ENCODE data around the gene EHD2. TPM values are rescaled to one million over a fixed set of nuclear protein-coding genes. Genes with fewer than 3 reads are reported as not detected.

Gene EHD2
- total RNA-seq, 1 donor from 2014 or later = 159 TPM

- Histone ChIP-seq H3K4me3 (ENCODE audit: insufficient read depth, low read depth, low read length) (no peak overlapping the region), H3K9me3 (ENCODE audit: insufficient read depth, low read depth, low read length) (no peaks in the 10 kb centered on the region), H3K27me3 (ENCODE audit: insufficient read depth, low read length) (no peaks in the 10 kb centered on the region), H3K9ac (ENCODE audit: low read length) (no peak overlapping the region), H3K36me3 (ENCODE audit: insufficient read depth, low read length) (peaks cover 23% of the 10 kb centered on the region), H3K79me2 (ENCODE audit: insufficient read depth, low read length) (peaks cover 9% of the 10 kb centered on the region), H3K27ac (ENCODE audit: low read depth, low read length) (no peak overlapping the region), H3K4me2 (ENCODE audit: low read length) (no peak overlapping the region), H2AFZ (ENCODE audit: low read depth, low read length) (no peak overlapping the region), H4K20me1 (ENCODE audit: insufficient read depth, low read length) (peaks cover 51% of the 10 kb centered on the region), H3K4me1 (ENCODE audit: insufficient read depth, low read length) (no peaks in the 10 kb centered on the region)
- no peaks in the 10 kb centered on the region for H3K4me1 Mint-ChIP-seq (ENCODE audit: low read depth, unreplicated experiment)
- no peak overlapping the region for H3K4me3 Mint-ChIP-seq (ENCODE audit: unreplicated experiment)
- H3K27me3 Mint-ChIP-seq (ENCODE audit: low read depth, unreplicated experiment) = no peaks in the 10 kb centered on the region
- H3K27ac Mint-ChIP-seq (ENCODE audit: unreplicated experiment) = no peak overlapping the region
- DNase-seq (ENCODE audit: low read depth) (no peak), FAIRE-seq (no peak)
- H3K9me3 Mint-ChIP-seq (ENCODE audit: unreplicated experiment) = peaks cover 2% of the 10 kb centered on the region
- H3K36me3 Mint-ChIP-seq (ENCODE audit: low read depth, unreplicated experiment) = peaks cover 28% of the 10 kb centered on the region
- TF ChIP-seq EZH2 (IDR thresholded peaks at IDR 0.05; ENCODE audit: insufficient read depth, low read length) (no peak), CTCF (IDR thresholded peaks at IDR 0.05; ENCODE audit: insufficient read depth, low read depth, low read length) (no peak)
Observed at GRCh38 chr19:47754206-47755064, 41.2 kb downstream of the EHD2 start.

GRCh38 chr19:47755065-47755761 is 42.0 kb downstream of the EHD2 start:
- Histone ChIP-seq H2AFZ (ENCODE audit: low read depth, low read length) (no peak overlapping the region), H3K4me2 (ENCODE audit: low read length) (no peak overlapping the region), H3K27ac (ENCODE audit: low read depth, low read length) (no peak overlapping the region), H3K36me3 (ENCODE audit: insufficient read depth, low read length) (peaks cover 17% of the 10 kb centered on the region), H3K79me2 (ENCODE audit: insufficient read depth, low read length) (peaks cover 5% of the 10 kb centered on the region), H3K27me3 (ENCODE audit: insufficient read depth, low read length) (no peaks in the 10 kb centered on the region), H3K4me3 (ENCODE audit: insufficient read depth, low read depth, low read length) (no peak overlapping the region), H3K9ac (ENCODE audit: low read length) (no peak overlapping the region), H3K9me3 (ENCODE audit: insufficient read depth, low read depth, low read length) (no peaks in the 10 kb centered on the region), H3K4me1 (ENCODE audit: insufficient read depth, low read length) (no peaks in the 10 kb centered on the region), H4K20me1 (ENCODE audit: insufficient read depth, low read length) (peaks cover 44% of the 10 kb centered on the region)
- Mint-ChIP-seq H3K4me1 (ENCODE audit: low read depth, unreplicated experiment) (no peaks in the 10 kb centered on the region), H3K4me3 (ENCODE audit: unreplicated experiment) (no peak overlapping the region), H3K36me3 (ENCODE audit: low read depth, unreplicated experiment) (peaks cover 27% of the 10 kb centered on the region), H3K27ac (ENCODE audit: unreplicated experiment) (no peak overlapping the region), H3K27me3 (ENCODE audit: low read depth, unreplicated experiment) (no peaks in the 10 kb centered on the region), H3K9me3 (ENCODE audit: unreplicated experiment) (peaks cover 2% of the 10 kb centered on the region)
- no peak for FAIRE-seq
- TF ChIP-seq EZH2 (IDR thresholded peaks at IDR 0.05; ENCODE audit: insufficient read depth, low read length) (no peak), CTCF (IDR thresholded peaks at IDR 0.05; ENCODE audit: insufficient read depth, low read depth, low read length) (no peak)
- DNase-seq (ENCODE audit: low read depth) = no peak

All from astrocyte (in vitro differentiated cells and primary cell).